Vagina (tissue), 2 donors: ENCODE results near the gene EARS2. TPM values are rescaled to one million over a fixed set of nuclear protein-coding genes. Genes with fewer than 3 reads are reported as not detected.

Experiments
- DNase-seq, 2 donors: peaks; one replicate each; pipeline ENCODE4 v3.0.0-alpha.2; 2017; ENCODE audit errors: extremely low spot score in 2 of 2
- H3K27ac ChIP-seq: fragments of 200-600 bp; sonication (generic); one replicate; pipeline ENCODE4 v1.5.1; 2019
- H3K27me3 ChIP-seq: fragments of 200-600 bp; sonication (generic); one replicate; pipeline ENCODE4 v1.5.1; 2019
- H3K36me3 ChIP-seq, 2 donors: fragments of 200-600 bp; sonication (generic); one replicate each; pipeline ENCODE4 v1.5.1; 2017 to 2019
- H3K4me1 ChIP-seq: fragments of 200-600 bp; sonication (generic); one replicate; pipeline ENCODE4 v1.5.1; 2019
- H3K4me3 ChIP-seq, 2 donors: fragments of 200-600 bp; sonication (generic); 1 replicate in 1 of 2; 2 replicates in 1 of 2; pipeline ENCODE4 v1.5.1; 2016 to 2019
- H3K9me3 ChIP-seq: fragments of 200-600 bp; sonication (generic); one replicate; pipeline ENCODE4 v1.5.1; 2019
- CTCF ChIP-seq, 3 experiments: fragments of 450-650 bp in 2 of 3; fragments of 200-600 bp in 1 of 3; sonication (generic) in 1 of 3; IDR thresholded peaks; one replicate each; pipeline ENCODE4 v1.5.1; 2017 to 2019; ENCODE audit warnings: antibody characterized with exemption in 3 of 3, mild to moderate bottlenecking in 2 of 3, moderate library complexity in 2 of 3
- POLR2A ChIP-seq, 2 donors: fragments of 450-650 bp; IDR thresholded peaks; one replicate each; pipeline ENCODE4 v1.6.1; 2017; ENCODE audit warnings: antibody characterized with exemption in 2 of 2, mild to moderate bottlenecking in 2 of 2, moderate library complexity in 2 of 2
- POLR2AphosphoS5 ChIP-seq, 2 donors: sonication (generic); formaldehyde crosslinking; IDR thresholded peaks; one replicate each; pipeline ENCODE4 v1.9.0; 2017; ENCODE audit warnings: antibody characterized with exemption in 2 of 2, mild to moderate bottlenecking in 2 of 2, low read depth in 1 of 2; ENCODE audit not compliant: insufficient read depth in 1 of 2
- intact Hi-C: fragments of 100-400 bp; cut with DNase I; formaldehyde crosslinking; loops from one replicate; pipeline ENCODE4 v1.15.1; 2023
- total RNA-seq: library from RNA; depleted of rRNA; stranded (reverse); fragments of >200 nt; gene quantifications from one replicate; pipeline ENCODE4 v1.2.3, GENCODE V29; 2016

EARS2 gene
- total RNA-seq, 1 donor from 2014 or later: 46.7 TPM

DNA sequence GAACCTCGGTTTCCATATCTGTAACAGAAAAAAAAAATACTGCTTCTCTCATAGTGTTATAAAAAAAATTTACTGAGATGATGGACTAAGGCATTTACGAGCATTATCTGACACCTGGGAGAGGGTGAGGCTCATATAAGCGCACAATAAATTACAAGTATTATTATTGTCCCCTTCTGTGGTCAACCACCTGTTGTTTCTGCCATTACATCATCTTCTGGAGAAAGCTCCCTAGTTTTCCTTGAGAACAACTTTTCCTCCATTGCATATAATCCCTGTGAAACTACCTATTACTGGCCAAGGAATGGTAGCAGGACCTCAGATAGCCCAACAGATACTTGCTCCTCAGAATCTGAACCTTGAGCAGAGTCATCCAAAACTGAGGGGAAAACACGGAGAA lies 35.2 kb downstream of the EARS2 start:
- no peak for DNase-seq
- no peak overlapping the region for H3K27ac ChIP-seq
- no peak overlapping the region for H3K4me3 ChIP-seq
- no peaks in the 10 kb centered on the region for H3K27me3 ChIP-seq
- no peaks in the 10 kb centered on the region for H3K9me3 ChIP-seq
- no peaks in the 10 kb centered on the region for H3K4me1 ChIP-seq
- TF ChIP-seq POLR2A (IDR thresholded peaks at IDR 0.05): no peak
- no peak for TF ChIP-seq CTCF (IDR thresholded peaks at IDR 0.05)
- TF ChIP-seq POLR2AphosphoS5 (IDR thresholded peaks at IDR 0.05; ENCODE audit: insufficient read depth in 1 of 2, low read depth in 1 of 2): no peak
- intact Hi-C loops: no loop called here
- peaks cover 0 to 33% of the 10 kb centered on the region in 2 donors for H3K36me3 ChIP-seq

DNA sequence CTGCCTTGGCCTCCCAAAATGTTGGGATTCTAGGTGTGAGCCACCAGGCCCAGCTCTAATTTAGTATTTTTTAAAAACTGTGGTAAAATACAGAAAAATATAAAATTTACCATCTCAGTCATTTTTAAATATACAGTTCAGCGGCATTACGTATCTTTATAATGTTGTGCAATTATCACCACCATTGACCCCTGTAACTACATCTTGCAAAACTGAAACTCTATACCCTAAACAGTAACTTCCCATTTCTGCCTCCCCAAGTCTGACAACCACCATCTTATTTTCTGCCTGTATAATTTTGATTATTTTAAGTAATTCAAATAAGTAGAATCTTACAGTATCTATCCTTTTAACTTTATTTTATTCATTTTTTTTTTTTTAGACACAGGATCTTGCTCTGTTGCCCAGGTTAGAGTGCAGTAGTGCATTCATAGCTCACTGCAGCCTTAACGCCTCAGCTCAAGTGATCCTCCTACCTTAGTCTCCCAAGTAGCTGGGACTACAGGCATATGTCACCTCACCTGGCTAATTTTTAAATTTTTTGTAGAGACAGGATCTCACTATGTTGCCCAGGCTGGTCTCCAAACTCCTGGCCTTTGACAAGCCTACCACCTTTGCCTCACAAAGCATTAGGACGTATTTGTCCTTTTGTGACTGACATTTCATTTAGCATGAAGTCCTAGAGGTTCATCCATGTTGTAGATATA lies 36.0 kb downstream of the EARS2 start:
- no peak for DNase-seq
- intact Hi-C loops: no loop called here
- TF ChIP-seq POLR2AphosphoS5 (IDR thresholded peaks at IDR 0.05; ENCODE audit: insufficient read depth in 1 of 2, low read depth in 1 of 2) (no peak), POLR2A (IDR thresholded peaks at IDR 0.05) (no peak), CTCF (IDR thresholded peaks at IDR 0.05) (no peak)
- H3K9me3 ChIP-seq: no peaks in the 10 kb centered on the region
- H3K36me3 ChIP-seq: peaks cover 0 to 33% of the 10 kb centered on the region in 2 donors
- H3K4me3 ChIP-seq: no peak overlapping the region
- H3K27ac ChIP-seq: no peak overlapping the region
- no peaks in the 10 kb centered on the region for H3K4me1 ChIP-seq
- no peaks in the 10 kb centered on the region for H3K27me3 ChIP-seq

DNA sequence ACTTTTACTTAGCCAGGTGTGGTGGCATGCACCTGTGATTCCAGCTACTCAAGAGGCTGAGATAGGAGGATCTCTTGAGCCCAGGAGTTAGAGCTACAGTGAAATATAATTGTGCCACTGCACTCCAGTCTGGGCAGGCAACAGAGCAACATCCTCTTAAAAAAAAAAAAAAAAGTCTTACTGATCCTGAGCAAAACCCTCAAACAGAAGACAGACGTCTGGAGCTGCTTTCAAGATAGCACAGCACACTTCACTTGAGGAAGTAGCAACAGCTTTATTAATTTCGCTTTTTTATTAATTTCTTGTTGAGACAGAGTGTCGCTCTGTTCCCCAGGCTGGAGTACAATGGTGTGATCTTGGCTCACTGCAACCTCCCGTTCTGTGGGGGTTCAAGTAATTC lies 36.6 kb downstream of the EARS2 start:
- TF ChIP-seq POLR2AphosphoS5 (IDR thresholded peaks at IDR 0.05; ENCODE audit: insufficient read depth in 1 of 2, low read depth in 1 of 2) (no peak), POLR2A (IDR thresholded peaks at IDR 0.05) (no peak), CTCF (IDR thresholded peaks at IDR 0.05) (no peak)
- intact Hi-C loops: no loop called here
- Histone ChIP-seq H3K4me1 (no peaks in the 10 kb centered on the region), H3K36me3 (peaks cover 0 to 32% of the 10 kb centered on the region in 2 donors), H3K27ac (no peak overlapping the region), H3K9me3 (no peaks in the 10 kb centered on the region), H3K27me3 (no peaks in the 10 kb centered on the region), H3K4me3 (no peak overlapping the region)
- DNase-seq: no peak

DNA sequence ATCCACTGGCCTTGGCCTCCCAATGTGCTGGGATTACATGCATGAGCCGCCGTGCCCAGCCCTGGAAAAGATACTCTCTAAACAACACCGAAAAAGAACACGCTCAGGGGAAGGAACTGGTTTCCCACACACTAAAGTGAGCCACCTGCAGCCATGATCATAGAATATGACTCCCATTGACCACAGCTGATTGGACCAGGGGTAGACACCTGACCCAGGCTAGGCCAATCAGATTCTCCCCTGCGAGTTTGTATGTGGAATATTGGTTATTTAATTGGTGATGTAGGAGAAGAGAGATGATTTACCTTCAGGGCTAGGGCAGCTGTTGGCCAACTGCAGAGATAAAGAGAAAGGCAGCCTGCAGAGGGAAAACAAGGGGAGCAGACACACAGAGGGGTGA lies 37.9 kb downstream of the EARS2 start:
- Histone ChIP-seq H3K36me3 (peaks cover 0 to 21% of the 10 kb centered on the region in 2 donors), H3K4me3 (no peak overlapping the region), H3K27me3 (no peaks in the 10 kb centered on the region), H3K9me3 (no peaks in the 10 kb centered on the region), H3K4me1 (no peaks in the 10 kb centered on the region), H3K27ac (no peak overlapping the region)
- TF ChIP-seq POLR2AphosphoS5 (IDR thresholded peaks at IDR 0.05; ENCODE audit: insufficient read depth in 1 of 2, low read depth in 1 of 2) (no peak), CTCF (IDR thresholded peaks at IDR 0.05) (no peak), POLR2A (IDR thresholded peaks at IDR 0.05) (no peak)
- DNase-seq: no peak
- intact Hi-C loops: no loop called here

GRCh38 chr16:23518435-23518891 lies 38.7 kb downstream of the EARS2 start:
- intact Hi-C loops: no loop called here
- H3K4me3 ChIP-seq: no peak overlapping the region
- TF ChIP-seq POLR2AphosphoS5 (IDR thresholded peaks at IDR 0.05; ENCODE audit: insufficient read depth in 1 of 2, low read depth in 1 of 2): no peak
- no peak for TF ChIP-seq POLR2A (IDR thresholded peaks at IDR 0.05)
- TF ChIP-seq CTCF (IDR thresholded peaks at IDR 0.05): no peak
- H3K27ac ChIP-seq: no peak overlapping the region
- no peaks in the 10 kb centered on the region for H3K27me3 ChIP-seq
- H3K4me1 ChIP-seq: no peaks in the 10 kb centered on the region
- no peak for DNase-seq
- peaks cover 0 to 13% of the 10 kb centered on the region in 2 donors for H3K36me3 ChIP-seq
- no peaks in the 10 kb centered on the region for H3K9me3 ChIP-seq
